NB4 (cell line): Measurements from ENCODE around the gene EXOC3.

ENCODE experiments used
- MYC ChIP-seq: IDR thresholded peaks from 2 replicates; pipeline ENCODE4 v1.6.1; 2011; ENCODE audit warnings: low read depth, low read length
- POLR2A ChIP-seq: IDR thresholded peaks from 2 replicates; pipeline ENCODE4 v1.6.1; 2011; ENCODE audit warnings: mild to moderate bottlenecking; ENCODE audit not compliant: insufficient read length; ENCODE audit errors: extremely low read depth
- TF ChIP-seq, protein P1 (sequence below): IDR thresholded peaks from one replicate; pipeline ENCODE4 v1.5.1; 2012; ENCODE audit warnings: low read depth, low read length
- TF ChIP-seq, protein P2 (sequence below): IDR thresholded peaks from 2 replicates; pipeline ENCODE4 v1.6.1; 2011; ENCODE audit warnings: low read depth, low read length

GRCh38 chr5:411728-412127 lies 31.2 kb upstream of the EXOC3 start:
- TF ChIP-seq, protein P1, sequence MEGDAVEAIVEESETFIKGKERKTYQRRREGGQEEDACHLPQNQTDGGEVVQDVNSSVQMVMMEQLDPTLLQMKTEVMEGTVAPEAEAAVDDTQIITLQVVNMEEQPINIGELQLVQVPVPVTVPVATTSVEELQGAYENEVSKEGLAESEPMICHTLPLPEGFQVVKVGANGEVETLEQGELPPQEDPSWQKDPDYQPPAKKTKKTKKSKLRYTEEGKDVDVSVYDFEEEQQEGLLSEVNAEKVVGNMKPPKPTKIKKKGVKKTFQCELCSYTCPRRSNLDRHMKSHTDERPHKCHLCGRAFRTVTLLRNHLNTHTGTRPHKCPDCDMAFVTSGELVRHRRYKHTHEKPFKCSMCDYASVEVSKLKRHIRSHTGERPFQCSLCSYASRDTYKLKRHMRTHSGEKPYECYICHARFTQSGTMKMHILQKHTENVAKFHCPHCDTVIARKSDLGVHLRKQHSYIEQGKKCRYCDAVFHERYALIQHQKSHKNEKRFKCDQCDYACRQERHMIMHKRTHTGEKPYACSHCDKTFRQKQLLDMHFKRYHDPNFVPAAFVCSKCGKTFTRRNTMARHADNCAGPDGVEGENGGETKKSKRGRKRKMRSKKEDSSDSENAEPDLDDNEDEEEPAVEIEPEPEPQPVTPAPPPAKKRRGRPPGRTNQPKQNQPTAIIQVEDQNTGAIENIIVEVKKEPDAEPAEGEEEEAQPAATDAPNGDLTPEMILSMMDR: no peak
- TF ChIP-seq MYC (no peak), POLR2A (no peak)
- TF ChIP-seq, protein P2, sequence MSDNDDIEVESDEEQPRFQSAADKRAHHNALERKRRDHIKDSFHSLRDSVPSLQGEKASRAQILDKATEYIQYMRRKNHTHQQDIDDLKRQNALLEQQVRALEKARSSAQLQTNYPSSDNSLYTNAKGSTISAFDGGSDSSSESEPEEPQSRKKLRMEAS: no peak
